Transverse colon (tissue), 4 donors: ENCODE results near the gene LSM12. TPM values are rescaled to one million over a fixed set of nuclear protein-coding genes. Genes with fewer than 3 reads are reported as not detected.
A peak's percentile ranks its signal among the peaks of the same experiment; 100 is the strongest.

ENCODE experiments used
- DNase-seq: peaks from one replicate; pipeline ENCODE4 v3.0.0-alpha.2; 2019
- H3K27ac ChIP-seq, 4 donors: fragments of 200-600 bp; sonication (generic); 2 replicates each; pipeline ENCODE4 v1.5.1; 2016 to 2018; ENCODE audit warnings: inconsistent platforms in 4 of 4
- H3K27me3 ChIP-seq: fragments of 200-600 bp; sonication (generic); 2 replicates; pipeline ENCODE4 v1.5.1; 2017; ENCODE audit warnings: inconsistent platforms
- H3K36me3 ChIP-seq, 4 donors: fragments of 200-600 bp; sonication (generic); 2 replicates each; pipeline ENCODE4 v1.5.1; 2017 to 2019; ENCODE audit warnings: inconsistent platforms in 4 of 4
- H3K4me1 ChIP-seq, 4 donors: fragments of 200-600 bp; sonication (generic); 2 replicates each; pipeline ENCODE4 v1.5.1; 2017 to 2020; ENCODE audit warnings: inconsistent platforms in 4 of 4
- H3K4me3 ChIP-seq, 4 donors: fragments of 200-600 bp; sonication (generic); 1 replicate in 1 of 4; 2 replicates in 3 of 4; pipeline versions ENCODE4 v1.5.1 to v1.6.1; 2017 to 2019; ENCODE audit warnings: inconsistent platforms in 4 of 4
- H3K9me3 ChIP-seq, 2 donors: fragments of 200-600 bp; sonication (generic); 2 replicates each; pipeline ENCODE4 v1.5.1; 2017 to 2019; ENCODE audit warnings: inconsistent platforms in 2 of 2
- EP300 ChIP-seq: sonication (generic); formaldehyde crosslinking; IDR thresholded peaks from one replicate; pipeline ENCODE4 v1.6.1; 2017; ENCODE audit warnings: antibody characterized with exemption, low read depth
- POLR2A ChIP-seq: fragments of 450-650 bp; IDR thresholded peaks from one replicate; pipeline ENCODE4 v1.6.1; 2016; ENCODE audit warnings: antibody characterized with exemption, mild to moderate bottlenecking, moderate library complexity
- POLR2AphosphoS5 ChIP-seq, 3 donors: sonication (generic); formaldehyde crosslinking; IDR thresholded peaks; one replicate each; pipeline ENCODE4 v1.6.1; 2016; ENCODE audit warnings: antibody characterized with exemption in 3 of 3
- WGBS, 2 donors: methylation state at CpG; one replicate each; pipeline ENCODE4 v1.1.5; 2018; ENCODE audit warnings: low coverage in 1 of 2; 5-methylcytosine and 5-hydroxymethylcytosine counted together
- in situ Hi-C, 4 donors: fragments of 200-750 bp; cut with MboI; loops; one replicate each; pipeline versions ENCODE4 v1.15.0 to v1.15.1; 2017; ENCODE audit warnings: low sequenced_read_pairs in 3 of 4, low pct_ligation_motif_present in 1 of 4, low pct_unique_long_range_greater_than_20kb in 1 of 4
- intact Hi-C: fragments of 100-400 bp; cut with DNase I; formaldehyde crosslinking; loops from one replicate; pipeline ENCODE4 v1.15.1; 2023; ENCODE audit warnings: low total_unique reads
- total RNA-seq, 4 donors: library from RNA; depleted of rRNA; stranded (reverse); fragments of >200 nt; gene quantifications; one replicate each; pipeline ENCODE4 v1.1.0, GENCODE V29; 2016
- TF ChIP-seq, protein P1 (sequence below), 5 experiments: fragments of 200-600 bp in 3 of 5; fragments of 450-650 bp in 2 of 5; sonication (generic) in 3 of 5; IDR thresholded peaks; 1 replicate in 2 of 5; 2 replicates in 3 of 5; pipeline ENCODE4 v1.5.1; 2016 to 2017; ENCODE audit warnings: antibody characterized with exemption in 5 of 5, inconsistent platforms in 3 of 5, mild to moderate bottlenecking in 2 of 5, moderate library complexity in 1 of 5

The LSM12 gene
- total RNA-seq, 4 donors from 2014 or later: 5.4 to 29.2 (median 22.9) TPM

DNA sequence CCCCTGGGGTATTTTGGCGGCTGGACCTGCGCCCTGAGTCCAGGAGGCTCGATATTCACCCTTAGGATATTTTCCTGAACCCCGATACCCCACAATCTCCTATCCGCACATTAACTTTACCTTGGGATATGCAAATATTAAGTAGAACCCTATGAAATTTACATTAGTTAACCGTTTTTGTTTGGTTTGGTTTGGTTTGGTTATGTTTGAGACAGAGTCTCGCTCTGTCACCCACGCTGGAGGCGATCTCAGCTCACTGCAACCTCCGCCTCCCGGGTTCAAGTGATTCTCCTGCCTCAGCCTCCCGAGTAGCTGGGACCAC lies 71.4 kb downstream of the LSM12 start:
- in situ Hi-C loops: loop anchor here in 3 of 4 donors (10.0 to 25.0 kb wide), 2 partner anchors 50 to 108 kb away; partner anchors contain the start of gene PPY (in 3 of the 3)
- Histone ChIP-seq H3K9me3 (no peaks in the 10 kb centered on the region), H3K4me3 (no peak overlapping the region), H3K27ac (no peak overlapping the region), H3K4me1 (peaks cover 4 to 8% (median 7%) of the 10 kb centered on the region in 4 donors), H3K36me3 (no peaks in the 10 kb centered on the region), H3K27me3 (peaks cover 43% of the 10 kb centered on the region)
- intact Hi-C loops: no loop called here
- no peak for DNase-seq
- TF ChIP-seq, protein P1, sequence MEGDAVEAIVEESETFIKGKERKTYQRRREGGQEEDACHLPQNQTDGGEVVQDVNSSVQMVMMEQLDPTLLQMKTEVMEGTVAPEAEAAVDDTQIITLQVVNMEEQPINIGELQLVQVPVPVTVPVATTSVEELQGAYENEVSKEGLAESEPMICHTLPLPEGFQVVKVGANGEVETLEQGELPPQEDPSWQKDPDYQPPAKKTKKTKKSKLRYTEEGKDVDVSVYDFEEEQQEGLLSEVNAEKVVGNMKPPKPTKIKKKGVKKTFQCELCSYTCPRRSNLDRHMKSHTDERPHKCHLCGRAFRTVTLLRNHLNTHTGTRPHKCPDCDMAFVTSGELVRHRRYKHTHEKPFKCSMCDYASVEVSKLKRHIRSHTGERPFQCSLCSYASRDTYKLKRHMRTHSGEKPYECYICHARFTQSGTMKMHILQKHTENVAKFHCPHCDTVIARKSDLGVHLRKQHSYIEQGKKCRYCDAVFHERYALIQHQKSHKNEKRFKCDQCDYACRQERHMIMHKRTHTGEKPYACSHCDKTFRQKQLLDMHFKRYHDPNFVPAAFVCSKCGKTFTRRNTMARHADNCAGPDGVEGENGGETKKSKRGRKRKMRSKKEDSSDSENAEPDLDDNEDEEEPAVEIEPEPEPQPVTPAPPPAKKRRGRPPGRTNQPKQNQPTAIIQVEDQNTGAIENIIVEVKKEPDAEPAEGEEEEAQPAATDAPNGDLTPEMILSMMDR (IDR thresholded peaks at IDR 0.05): peak in 2 of 5 experiments; percentile 4 to 9
- TF ChIP-seq POLR2A: no peak
- WGBS, 2 donors: 17% methylated on average over 12 of the region's 12 CpGs; no CpG with 5 or more reads in 1 of the 2 donors

DNA sequence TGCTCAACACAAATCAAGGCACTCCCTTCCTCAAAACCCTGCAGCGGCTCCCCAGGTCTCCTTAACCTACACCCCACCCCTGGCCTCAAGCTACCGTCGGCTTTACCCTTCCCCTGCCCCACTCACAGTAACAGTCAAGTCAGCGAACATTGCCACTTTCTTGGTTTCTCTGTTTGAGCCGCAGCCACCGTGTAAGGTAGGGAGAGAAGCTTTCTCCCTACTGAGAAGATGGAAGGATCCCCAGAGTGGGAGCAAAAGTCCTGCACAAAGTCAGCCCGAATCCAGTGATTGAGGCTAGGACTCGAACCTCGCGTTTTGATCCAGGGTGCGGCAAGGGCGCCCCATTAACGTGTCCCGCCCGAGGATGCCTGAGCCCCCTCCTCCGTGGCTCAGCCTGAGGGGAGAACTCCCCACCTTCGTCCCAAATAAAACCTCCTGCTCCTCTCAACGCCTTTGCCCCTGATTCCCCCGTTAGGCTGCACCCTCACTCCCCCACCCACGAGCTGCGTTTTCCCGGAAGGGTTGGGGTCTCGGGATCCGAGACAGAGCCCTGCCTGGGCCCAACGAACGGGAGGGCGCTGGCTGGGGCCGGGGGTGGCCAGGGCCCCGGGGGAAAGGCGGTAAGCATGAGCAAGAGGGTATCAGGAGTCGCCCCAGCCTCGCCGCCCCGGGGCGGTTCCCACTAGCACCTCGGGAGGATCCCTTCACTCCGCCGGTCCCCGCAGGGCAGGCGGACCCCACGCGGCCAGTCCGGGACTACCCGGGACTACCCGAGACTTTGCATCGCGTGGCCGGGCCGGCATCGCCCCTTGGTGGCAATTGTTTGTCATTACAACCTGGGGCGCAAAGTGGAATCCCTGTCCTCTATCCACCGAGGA lies 72.0 kb downstream of the LSM12 start:
- in situ Hi-C loops: loop anchor here in 3 of 4 donors (10.0 to 25.0 kb wide), 2 partner anchors 50 to 107 kb away; partner anchors contain the start of gene PPY (in 3 of the 3)
- intact Hi-C loops: no loop called here
- Histone ChIP-seq H3K4me3 (peak overlapping the region in 1 of 4 donors; percentile 18), H3K4me1 (peaks cover 4 to 8% (median 7%) of the 10 kb centered on the region in 4 donors), H3K27me3 (peaks cover 43% of the 10 kb centered on the region), H3K36me3 (no peaks in the 10 kb centered on the region), H3K9me3 (no peaks in the 10 kb centered on the region), H3K27ac (no peak overlapping the region)
- peak; percentile 60 for DNase-seq
- TF ChIP-seq, protein P1 (IDR thresholded peaks at IDR 0.05): peak; percentile 88 to 91 (median 90)
- no peak for TF ChIP-seq POLR2AphosphoS5 (IDR thresholded peaks at IDR 0.05)
- no peak for TF ChIP-seq EP300
- no peak for TF ChIP-seq POLR2A
- 7% methylated on average over 52 of the region's 52 CpGs; no CpG with 5 or more reads in 1 of the 2 donors for WGBS, 2 donors

DNA sequence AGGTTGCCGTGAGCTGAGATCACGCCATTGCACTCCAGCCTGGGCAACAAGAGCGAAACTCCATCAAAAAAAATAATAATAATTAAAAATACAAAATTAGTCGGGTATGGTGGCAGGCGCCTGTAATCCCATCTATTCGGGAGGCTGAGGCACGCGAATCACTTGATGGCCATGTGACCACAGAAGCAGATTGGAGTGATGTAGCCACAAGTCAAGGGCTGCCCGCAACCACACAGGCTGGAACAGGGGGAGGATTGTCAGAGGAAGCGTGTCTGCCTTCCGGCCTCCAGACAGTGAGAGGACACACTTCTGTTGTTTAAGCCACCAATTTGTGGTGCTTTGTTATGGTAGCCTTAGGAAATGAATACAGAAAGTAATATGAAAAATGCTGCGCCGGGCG lies 73.8 kb downstream of the LSM12 start:
- H3K27ac ChIP-seq: no peak overlapping the region
- in situ Hi-C loops (loop anchor here in 3 of 4 donors (10.0 to 25.0 kb wide), 2 partner anchors 48 to 105 kb away; partner anchors contain the start of gene PPY (in 3 of the 3)), intact Hi-C loops (no loop called here)
- H3K27me3 ChIP-seq: peaks cover 55% of the 10 kb centered on the region
- no peaks in the 10 kb centered on the region for H3K9me3 ChIP-seq
- DNase-seq: no peak
- H3K4me3 ChIP-seq: no peak overlapping the region
- peaks cover 4 to 8% (median 7%) of the 10 kb centered on the region in 4 donors for H3K4me1 ChIP-seq
- no peaks in the 10 kb centered on the region for H3K36me3 ChIP-seq
- 93% methylated on average over 6 to 14 of the region's 14 CpGs for WGBS, 2 donors
- TF ChIP-seq POLR2A (no peak), POLR2AphosphoS5 (IDR thresholded peaks at IDR 0.05) (no peak), EP300 (no peak)
- TF ChIP-seq, protein P1 (IDR thresholded peaks at IDR 0.05): no peak

DNA sequence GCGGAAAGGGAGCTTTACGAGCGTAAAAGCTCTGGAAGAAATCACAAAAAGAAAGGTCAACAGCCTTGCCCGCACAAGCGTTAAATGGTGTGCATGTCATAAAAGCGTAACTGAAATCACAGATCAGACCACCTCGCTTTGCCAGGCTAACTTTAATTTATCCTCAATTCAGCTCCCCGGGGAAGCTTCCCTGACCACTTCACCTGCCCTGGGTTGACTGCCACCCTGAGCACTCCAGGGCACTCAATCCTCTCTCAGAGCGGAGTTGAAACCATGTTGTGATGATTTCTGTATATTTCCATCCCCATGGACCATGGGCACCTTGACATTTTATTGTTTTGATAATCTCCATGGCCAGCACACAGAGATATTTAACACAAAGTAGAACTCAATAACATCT lies 78.2 kb downstream of the LSM12 start:
- intact Hi-C loops (no loop called here), in situ Hi-C loops (loop anchor here in 1 of 4 donors (25.0 kb wide), 1 partner anchor 101 kb away; no protein-coding TSS in a partner anchor)
- Histone ChIP-seq H3K4me3 (no peak overlapping the region), H3K27ac (no peak overlapping the region), H3K4me1 (peaks cover 9 to 10% (median 10%) of the 10 kb centered on the region in 4 donors), H3K36me3 (no peaks in the 10 kb centered on the region), H3K27me3 (peaks cover 63% of the 10 kb centered on the region), H3K9me3 (no peaks in the 10 kb centered on the region)
- 37% methylated on average over 5 to 9 of the region's 9 CpGs for WGBS, 2 donors
- TF ChIP-seq, protein P1 (IDR thresholded peaks at IDR 0.05): no peak
- no peak for TF ChIP-seq POLR2A
- TF ChIP-seq EP300: no peak
- no peak for TF ChIP-seq POLR2AphosphoS5 (IDR thresholded peaks at IDR 0.05)
- DNase-seq: no peak
